ENCODE results near the gene DQX1.

Gene DQX1

GRCh38 chr2:74510272-74510671, 15.8 kb downstream of the DQX1 start:
- no peak for DNase-seq

- peak in 1 of 2 experiments; percentile 13 for DNase-seq
Observed at GRCh38 chr2:74507926-74508520, 18.0 kb downstream of the DQX1 start.

GRCh38 chr2:74507145-74507925, 18.7 kb downstream of the DQX1 start, which contains the start of gene PCGF1:
TSS of gene PCGF1 (minus strand) at chr2:74507695. CDS start at chr2:74507668, 27 bp downstream.
- DNase-seq, result peak; percentile 99

- DNase-seq, result no peak
Observed at GRCh38 chr2:74505448-74506246, 20.4 kb downstream of the DQX1 start.

DNA sequence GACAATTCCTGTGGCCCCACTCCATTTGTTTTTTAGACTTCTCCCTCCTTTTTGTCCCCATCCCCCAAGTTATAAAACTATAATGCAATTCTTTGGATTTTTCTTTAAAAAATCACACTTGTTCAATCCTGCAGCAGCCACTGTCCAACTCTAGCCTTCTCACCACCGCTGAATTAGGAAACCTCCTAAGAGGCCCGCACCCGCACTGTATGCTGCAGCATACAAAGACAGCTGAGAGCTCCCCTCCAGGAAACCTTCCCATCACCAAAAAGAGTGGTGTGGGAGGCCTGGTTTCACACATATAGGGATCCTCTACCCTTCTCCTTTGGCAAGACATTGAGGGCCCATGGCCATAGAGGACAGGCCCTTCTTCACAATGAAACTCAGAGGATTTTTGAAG, 21.4 kb downstream of the DQX1 start:
- DNase-seq, result no peak

DNA sequence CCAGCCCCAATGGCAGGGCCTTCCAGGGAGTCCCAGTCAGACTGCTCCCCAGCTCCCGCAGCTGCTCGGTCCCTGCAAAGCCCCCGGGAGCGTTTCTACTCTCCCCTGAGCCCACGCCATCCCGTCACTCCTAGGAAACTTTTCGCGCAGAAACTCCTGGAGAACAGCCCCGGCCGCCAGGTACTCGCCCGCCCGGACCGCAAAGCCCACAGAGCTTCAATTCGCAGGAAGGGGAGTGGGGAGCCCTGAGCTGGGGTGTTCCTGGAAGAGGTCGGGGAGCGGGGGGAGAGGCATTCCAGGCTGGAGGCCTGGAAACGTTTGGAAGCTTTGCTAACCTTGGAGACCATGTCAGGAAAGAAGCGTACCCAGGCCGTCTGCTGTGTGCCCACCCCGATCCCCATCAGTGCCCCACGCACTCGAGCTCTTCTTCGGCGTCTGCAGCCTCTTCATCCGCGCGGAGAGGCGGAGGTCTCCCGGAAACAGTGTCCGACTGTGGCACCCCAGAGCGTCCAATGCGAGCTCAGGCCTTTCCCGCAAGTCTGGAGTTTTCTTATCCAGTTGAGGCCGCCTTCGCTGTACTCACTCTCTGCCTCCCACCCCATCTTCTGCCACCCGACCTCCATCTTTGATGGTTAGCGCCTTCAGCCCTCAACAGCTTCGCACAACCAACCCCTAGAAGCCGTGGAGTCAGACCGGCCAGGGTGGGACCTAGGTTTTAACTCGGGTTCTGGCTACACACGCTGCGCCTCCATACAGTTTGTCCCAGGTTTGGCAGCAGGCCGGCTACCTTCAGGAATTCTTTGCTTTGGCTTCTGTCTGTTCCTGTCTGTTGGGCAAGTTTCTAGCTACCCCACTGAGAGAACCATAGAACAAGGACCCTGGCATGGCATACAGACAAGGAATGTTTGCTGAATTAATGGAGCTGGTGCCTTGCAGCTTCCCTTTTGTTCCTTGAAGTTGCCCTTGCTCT, 22.2 kb downstream of the DQX1 start:
- DNase-seq, result no peak

DNA sequence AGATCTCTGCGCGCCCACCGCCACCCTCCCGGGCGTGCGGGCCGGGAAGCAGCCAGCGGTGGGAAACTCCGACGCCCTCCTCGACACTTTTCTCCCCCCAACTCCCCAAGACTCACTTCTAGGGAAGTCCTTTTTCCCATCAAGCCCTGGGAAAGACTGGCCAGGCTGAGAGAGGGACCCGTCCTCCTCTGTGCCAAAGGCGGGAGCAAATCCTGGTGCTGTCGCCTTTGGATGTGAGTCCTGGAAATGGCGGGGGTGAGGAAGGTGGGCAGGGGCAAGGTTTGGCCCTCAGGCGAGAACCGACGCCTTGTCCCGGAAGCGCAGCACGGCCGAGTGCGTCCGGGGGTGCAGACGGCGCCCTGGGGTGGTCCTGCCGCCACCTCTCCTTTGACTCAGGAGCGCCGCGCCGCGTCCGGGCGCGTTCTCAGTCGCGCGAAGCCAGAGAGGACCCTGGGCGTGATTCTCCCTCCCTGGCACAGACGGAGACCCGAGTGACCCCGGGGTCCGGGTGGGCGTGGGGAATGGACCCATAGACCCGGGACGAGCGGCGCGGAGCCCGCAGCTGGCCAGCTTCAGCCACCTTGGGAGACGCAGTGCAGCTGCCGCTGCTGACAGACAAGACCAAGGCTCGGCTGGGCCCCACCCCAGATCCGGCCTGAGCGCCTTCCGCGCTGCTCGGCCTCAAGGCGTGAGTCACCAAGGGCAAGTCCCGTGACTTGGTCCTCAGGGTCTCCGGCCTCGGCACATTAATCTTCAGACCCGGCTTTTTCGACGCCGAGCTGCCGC, 23.1 kb downstream of the DQX1 start:
- peak; percentile 21 to 45 for DNase-seq

GRCh38 chr2:74502147-74502719, 23.8 kb downstream of the DQX1 start:
- DNase-seq, result no peak

DNA sequence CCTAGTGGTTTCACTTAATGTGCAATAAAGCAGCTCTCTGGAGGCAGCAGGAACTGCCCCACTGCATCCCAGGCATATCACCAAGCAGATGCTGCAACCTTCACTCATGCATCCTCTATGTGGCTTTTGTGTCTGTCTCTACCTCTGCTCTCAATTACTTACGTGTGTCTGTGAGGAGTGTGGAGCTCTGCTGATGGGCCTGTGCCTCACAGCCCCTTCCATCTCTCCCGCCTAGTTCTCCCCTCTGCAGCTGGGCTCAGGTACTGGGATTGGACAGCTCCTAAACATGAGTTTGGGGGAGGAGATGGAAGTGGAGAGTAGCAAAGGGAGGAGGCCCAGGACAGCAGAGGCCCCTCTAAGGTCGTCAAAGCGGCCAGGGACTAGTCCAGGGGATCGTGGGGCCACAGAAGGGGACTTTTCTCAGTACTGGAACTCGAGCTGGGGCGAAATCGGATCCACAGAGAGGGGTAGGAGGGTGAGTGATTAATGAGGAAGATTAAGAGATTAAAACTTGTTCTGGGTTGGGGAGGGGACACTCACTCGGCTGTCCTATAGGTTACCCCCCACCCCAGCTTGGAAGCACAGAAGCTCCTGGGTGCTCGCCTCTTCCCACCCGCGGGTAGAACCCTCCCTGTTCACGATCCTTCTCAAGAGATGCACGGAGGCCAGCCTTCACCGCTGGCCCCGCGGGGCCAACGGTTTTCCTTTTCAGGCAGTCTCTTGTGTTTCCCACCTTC, 24.5 kb downstream of the DQX1 start:
- no peak for DNase-seq

DNA sequence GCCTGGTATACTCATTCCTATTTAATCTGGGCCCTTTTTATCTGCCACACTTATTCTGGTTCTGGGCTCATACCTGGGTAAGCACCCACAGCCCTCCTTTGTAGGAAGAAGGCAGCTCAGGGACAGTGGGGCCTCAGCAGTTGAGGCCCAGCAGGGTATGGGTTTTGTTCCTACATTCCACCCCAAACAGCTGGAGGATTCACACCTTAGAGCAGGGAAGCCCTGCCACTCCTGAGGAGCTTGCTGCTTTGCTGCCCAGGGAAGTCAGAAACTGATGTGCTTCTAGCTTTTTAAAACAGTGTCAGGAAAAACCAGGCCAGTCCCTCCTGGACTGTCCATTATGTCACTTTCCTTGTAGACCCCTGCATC, 25.5 kb downstream of the DQX1 start:
- no peak for DNase-seq

GRCh38 chr2:74499940-74500577, 26.0 kb downstream of the DQX1 start:
- no peak for DNase-seq

DNA sequence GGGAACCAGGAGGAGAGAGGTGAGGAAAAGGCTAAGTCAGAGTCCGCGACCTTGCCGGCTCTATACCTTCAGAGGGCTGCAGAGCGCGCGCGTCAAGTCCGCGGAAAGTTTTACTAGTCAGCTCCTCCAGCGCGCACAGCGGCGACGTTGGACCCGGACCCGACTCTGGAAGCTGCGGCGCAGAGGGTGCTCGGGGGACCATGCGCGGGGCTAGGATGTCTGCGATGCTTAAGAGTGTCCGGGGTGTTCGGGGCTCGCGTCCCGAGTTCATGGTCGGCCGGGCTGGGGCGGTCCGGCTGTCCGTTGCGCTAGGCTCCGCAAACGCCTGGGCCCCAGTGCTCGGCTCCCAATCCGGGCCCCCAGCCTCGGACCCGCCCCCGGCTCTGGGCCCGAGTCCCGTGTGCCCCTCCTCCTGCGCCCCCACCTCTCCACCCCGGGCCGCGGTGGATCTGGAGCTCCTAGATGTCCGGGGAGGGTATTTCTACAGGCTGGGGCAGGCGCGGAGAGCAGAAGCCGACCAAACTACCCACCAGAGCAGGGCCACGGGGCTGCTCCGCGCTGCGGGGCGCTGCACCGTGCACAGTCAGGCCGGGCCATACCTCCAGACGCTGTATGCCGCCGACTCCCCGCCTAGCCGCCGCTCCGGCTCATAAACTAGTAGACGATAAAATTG, 26.6 kb downstream of the DQX1 start, which contains the start of gene LBX2:
Gene LBX2 (minus strand): TSS at position 337 of the 673 bp plus-strand sequence. CDS start 66 bp downstream, at position 271.
- peak; percentile 30 to 42 for DNase-seq

DNA sequence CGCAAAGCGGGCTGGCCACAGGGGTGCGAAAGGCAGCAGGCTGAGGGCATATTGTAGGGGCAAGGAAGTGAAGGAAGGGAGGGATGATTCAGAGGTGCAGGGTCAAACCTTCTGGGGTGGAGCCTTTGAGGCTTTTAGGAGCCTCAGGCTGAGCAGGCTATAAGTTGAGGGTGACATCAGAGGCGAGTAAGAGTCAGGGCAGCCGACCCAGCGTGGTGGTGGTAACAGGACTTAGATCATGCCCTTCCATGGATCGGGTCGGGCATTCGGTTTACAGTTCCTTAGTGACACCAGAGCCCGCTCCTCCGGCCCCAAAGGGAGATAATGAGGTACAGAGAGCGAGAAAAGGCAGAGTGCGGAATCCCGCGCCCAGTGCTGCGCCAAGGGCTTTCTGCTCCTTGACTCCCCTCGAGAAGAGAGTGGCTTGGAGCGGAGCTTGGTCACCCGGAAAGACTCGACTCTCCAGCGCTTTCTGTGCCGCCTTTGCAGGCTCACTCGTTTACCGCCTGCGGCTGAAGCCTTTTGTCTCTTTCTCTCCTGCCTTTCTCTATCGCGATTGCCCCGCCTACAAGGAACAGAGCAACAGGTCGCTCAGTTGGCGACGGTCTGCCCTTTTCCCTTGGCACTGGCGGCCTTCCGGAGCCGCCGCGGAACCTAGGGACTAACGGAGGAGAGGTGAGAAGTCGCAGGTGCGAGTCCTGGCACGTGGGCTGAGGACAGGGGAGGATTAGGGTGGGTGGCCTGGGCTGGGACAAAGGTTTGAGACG, 27.3 kb downstream of the DQX1 start:
- no peak for DNase-seq

DNA sequence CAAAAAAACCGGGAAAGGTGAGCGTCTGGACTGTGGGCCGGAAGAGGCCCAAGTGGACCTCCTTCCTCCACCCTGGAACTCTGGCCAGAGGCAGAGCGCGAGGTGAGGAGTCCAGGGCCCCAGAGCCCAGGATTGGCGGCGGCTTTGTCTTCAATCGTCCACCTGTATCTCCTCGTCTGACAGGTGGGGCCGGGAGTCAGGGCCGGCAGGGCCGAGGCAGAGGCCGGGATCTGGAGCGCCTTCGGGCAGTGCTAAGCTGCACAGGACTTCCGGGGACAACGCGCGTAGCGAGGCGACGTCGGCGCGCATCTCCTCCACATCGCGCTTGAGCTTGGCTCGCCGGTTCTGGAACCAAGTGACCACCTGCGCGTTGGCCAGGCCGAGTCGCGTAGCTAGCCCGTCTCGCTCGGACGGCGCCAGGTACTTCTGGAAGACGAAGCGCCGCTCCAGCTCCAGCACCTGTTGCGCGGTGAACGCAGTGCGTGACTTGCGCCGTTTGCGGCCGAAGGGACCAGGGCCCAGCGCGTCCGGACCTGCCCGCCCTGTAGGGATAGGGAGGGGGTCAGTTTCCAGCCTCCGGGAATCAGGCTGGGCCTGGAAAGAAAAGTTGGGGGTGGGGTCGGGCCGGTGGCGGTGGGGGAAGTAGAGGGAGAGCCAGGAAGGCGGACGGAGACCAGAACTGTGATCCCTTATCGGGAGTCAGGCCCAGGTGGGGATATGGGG, 28.1 kb downstream of the DQX1 start:
- DNase-seq, result peak in 1 of 2 experiments; percentile 38

DNA sequence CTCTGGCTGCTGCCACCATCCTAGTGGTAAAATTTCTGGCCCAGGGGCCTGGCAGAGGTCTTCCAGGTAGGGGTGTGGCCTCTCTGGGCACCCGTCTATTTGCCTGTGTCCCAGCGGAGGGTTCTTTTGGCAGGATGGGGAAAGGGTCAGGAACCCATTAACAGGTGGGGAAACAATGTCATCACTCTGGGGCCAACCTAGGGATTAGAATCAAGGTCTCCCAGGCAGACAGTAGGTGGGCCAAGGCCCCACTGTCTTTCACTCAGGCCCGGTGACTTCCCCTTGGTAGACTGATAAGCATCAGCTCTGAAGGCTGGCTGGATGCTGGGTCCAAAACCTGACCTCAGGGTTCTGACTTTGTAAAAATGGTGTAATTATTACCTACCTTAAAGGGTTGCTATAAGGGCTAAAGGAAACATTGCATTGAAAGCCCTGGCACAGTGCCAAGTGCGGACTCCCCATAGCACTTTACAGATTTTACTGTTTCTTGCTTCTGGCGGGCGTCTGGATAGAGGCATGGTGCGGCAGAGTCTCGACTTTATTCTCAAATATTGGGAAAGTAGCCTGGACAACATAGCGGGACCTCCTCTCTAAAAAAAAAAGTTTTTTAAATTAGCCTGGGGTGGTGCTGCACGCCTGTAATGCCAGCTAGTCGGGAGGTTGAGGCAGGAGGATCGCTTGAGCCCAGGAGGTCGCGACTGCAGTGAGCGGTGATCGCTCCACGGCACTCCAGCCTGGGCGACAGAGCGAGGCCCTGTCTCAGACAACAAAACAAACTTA, 28.8 kb downstream of the DQX1 start:
- no peak for DNase-seq

DNA sequence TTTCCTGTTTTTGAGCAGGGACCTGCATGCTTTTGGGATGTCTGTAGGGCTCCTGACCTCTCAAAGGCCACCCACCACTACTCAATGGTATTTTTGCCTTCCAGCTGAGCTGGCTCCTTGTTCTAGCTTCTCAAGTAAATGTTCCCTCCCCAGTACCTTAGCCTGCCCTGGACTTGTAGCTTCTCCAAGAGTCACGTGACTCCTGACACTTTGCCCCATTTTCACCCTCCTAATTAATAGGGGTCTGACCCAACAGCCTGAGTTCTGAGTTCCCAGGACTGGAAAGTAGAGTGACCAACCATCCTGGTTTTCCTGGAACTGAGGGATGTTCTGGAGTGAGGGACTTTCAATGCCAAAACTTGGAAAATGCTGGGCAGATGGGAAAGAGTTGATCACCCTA, 30.6 kb downstream of the DQX1 start:
- DNase-seq, result no peak

- DNase-seq, result no peak
Observed at GRCh38 chr2:74493546-74493945, 32.5 kb downstream of the DQX1 start.
